Neutrophil (primary cell): ENCODE data around the gene CFB.

ENCODE experiments used
- H3K27ac ChIP-seq: fragments of 200-600 bp; sonication (generic); 2 replicates; pipeline ENCODE4 v1.5.1; 2016; ENCODE audit warnings: mild to moderate bottlenecking, moderate library complexity
- H3K27me3 ChIP-seq: fragments of 200-600 bp; sonication (generic); 2 replicates; pipeline ENCODE4 v1.6.0; 2016; ENCODE audit warnings: mild to moderate bottlenecking
- H3K36me3 ChIP-seq: fragments of 200-600 bp; sonication (generic); 2 replicates; pipeline ENCODE4 v1.5.1; 2017
- H3K4me1 ChIP-seq, 2 experiments: fragments of 200-600 bp in 1 of 2; sonication (generic) in 1 of 2; 1 replicate in 1 of 2; 2 replicates in 1 of 2; pipeline versions ENCODE4 v1.5.1 to v1.6.1; 2013 to 2016; ENCODE audit warnings: low read depth in 1 of 2, low read length in 1 of 2, mild to moderate bottlenecking in 1 of 2, moderate library complexity in 1 of 2; ENCODE audit not compliant: control insufficient read depth in 1 of 2, insufficient read depth in 1 of 2
- H3K4me3 ChIP-seq, 2 experiments: fragments of 200-600 bp in 1 of 2; sonication (generic) in 1 of 2; 1 replicate in 1 of 2; 2 replicates in 1 of 2; pipeline ENCODE4 v1.5.1; 2013 to 2016; ENCODE audit warnings: low read depth in 1 of 2, low read length in 1 of 2, mild to moderate bottlenecking in 1 of 2, moderate library complexity in 1 of 2
- H3K9me3 ChIP-seq: fragments of 200-600 bp; sonication (generic); 2 replicates; pipeline ENCODE4 v1.5.1; 2016
- TF ChIP-seq, protein P1 (sequence below): fragments of 200-600 bp; sonication (generic); IDR thresholded peaks from 2 replicates; pipeline ENCODE4 v1.5.1; 2016; ENCODE audit warnings: antibody characterized with exemption

The CFB gene

DNA sequence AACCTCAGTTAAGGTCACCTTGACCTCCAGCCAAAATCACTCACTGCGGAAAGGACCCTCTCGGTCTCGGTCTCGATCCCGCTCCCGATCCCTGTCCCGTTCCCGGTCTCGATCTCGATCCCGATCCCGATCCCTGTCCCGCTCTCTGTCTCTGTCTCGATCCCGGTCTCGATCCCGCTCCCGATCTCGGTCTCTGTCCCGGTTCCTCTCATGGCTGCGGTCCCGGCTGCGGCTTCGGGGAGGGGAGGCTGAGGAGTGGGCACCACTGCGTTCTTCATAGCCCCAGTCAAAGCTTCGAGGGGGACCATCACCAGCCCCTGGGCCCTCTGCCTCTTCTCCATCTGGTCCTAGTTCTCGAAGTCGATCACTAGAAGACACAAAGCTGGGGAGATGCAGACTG, 8.6 kb downstream of the CFB start:
- peaks cover 13 to 14% of the 10 kb centered on the region in 2 experiments for H3K4me1 ChIP-seq
- TF ChIP-seq, protein P1, sequence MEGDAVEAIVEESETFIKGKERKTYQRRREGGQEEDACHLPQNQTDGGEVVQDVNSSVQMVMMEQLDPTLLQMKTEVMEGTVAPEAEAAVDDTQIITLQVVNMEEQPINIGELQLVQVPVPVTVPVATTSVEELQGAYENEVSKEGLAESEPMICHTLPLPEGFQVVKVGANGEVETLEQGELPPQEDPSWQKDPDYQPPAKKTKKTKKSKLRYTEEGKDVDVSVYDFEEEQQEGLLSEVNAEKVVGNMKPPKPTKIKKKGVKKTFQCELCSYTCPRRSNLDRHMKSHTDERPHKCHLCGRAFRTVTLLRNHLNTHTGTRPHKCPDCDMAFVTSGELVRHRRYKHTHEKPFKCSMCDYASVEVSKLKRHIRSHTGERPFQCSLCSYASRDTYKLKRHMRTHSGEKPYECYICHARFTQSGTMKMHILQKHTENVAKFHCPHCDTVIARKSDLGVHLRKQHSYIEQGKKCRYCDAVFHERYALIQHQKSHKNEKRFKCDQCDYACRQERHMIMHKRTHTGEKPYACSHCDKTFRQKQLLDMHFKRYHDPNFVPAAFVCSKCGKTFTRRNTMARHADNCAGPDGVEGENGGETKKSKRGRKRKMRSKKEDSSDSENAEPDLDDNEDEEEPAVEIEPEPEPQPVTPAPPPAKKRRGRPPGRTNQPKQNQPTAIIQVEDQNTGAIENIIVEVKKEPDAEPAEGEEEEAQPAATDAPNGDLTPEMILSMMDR, result no peak
- no peaks in the 10 kb centered on the region for H3K27me3 ChIP-seq
- H3K9me3 ChIP-seq, result no peaks in the 10 kb centered on the region
- no peak overlapping the region for H3K4me3 ChIP-seq
- H3K36me3 ChIP-seq, result peaks cover 63% of the 10 kb centered on the region
- no peak overlapping the region for H3K27ac ChIP-seq

DNA sequence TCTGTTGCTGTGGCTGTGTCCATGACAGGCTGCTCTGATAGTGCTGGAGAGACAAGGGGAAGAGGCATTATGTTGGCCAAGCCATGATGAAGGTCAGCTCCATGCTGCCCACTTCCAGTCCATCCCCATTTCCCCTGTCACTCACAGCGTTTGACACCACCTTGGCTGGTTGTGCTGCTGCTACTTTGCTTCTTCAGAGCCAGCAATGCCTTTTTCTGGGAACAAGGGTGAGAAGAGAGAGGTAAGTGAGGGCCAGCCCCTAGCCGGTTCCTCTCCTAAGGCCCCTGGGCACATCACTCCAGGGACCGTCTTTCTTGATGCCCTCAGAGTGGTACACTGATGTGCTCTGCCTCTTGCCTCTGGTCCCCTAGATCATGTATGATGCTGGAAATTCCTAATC, 10.9 kb downstream of the CFB start:
- TF ChIP-seq, protein P1, result no peak
- Histone ChIP-seq H3K9me3 (no peaks in the 10 kb centered on the region), H3K36me3 (peaks cover 71% of the 10 kb centered on the region), H3K27ac (no peak overlapping the region), H3K27me3 (no peaks in the 10 kb centered on the region), H3K4me3 (no peak overlapping the region), H3K4me1 (peaks cover 17 to 18% of the 10 kb centered on the region in 2 experiments)

- Histone ChIP-seq H3K27ac (peak overlapping the region; percentile 90), H3K4me3 (peak overlapping the region; percentile 87 to 88), H3K4me1 (peaks cover 17 to 18% of the 10 kb centered on the region in 2 experiments), H3K27me3 (no peaks in the 10 kb centered on the region), H3K9me3 (no peaks in the 10 kb centered on the region), H3K36me3 (peaks cover 71% of the 10 kb centered on the region)
- TF ChIP-seq, protein P1, result no peak
Measured at GRCh38 chr6:31958412-31958740, 12.5 kb downstream of the CFB start.

DNA sequence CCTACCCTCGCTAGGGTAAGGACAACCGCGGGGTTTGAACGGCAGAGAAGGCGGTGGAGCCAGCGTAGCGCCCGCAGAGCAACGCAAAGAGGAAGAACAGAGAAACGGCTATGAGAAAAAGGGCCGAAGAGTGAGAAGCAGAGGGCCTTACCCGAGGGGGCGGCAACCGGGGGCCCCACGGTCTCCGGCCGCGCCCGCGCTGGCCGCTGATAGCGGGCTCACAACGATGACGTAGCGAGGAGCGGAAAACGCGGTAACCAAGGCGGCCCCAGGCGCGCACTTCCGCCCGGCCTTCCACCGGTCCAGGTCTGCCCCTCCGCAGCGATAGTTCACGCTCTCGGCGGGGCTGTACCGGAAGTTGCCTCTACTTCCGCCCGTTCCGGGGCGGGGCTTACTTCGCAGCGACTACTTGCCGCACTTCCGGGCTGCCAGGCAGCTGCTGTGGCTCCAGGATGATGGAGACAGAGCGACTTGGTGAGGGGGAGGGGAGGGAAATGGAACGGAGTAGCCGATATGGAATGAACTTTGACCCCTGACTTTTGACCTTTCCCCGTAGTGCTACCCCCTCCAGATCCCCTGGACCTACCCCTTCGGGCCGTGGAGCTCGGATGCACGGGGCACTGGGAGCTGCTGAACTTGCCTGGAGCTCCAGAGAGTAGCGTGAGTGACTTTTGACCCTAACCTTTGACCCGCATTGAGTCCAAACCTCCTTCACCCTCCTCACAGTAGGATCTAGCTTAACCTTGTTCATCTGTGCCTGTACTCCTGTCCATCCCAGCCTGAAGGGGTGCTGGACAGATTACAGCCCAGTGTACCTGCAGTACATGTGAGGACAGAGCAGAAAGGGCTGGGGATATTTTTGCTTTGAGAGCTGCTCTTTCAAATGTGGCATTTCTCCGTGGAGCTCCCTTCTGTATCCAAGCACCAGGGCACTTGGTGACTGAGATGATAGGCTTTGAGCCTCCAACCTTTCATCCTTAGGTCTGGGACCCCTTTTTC, 13.1 kb downstream of the CFB start, which contains the start of the genes NELFE and SKIC2:
NELFE (minus strand) TSS at position 231 of the 999 bp plus-strand sequence. CDS start 525 bp downstream, outside the sequence.
SKIC2 (plus strand) TSS at position 435 of the 999 bp plus-strand sequence; CDS start at position 453, 18 bp downstream.
- TF ChIP-seq, protein P1, result peak; percentile 16
- Histone ChIP-seq H3K36me3 (peaks cover 71% of the 10 kb centered on the region), H3K27me3 (no peaks in the 10 kb centered on the region), H3K9me3 (no peaks in the 10 kb centered on the region), H3K4me3 (peak within 1 kb of the TSS; percentile 87 to 88), H3K27ac (peak within 1 kb of the TSS; percentile 90), H3K4me1 (peaks cover 17 to 18% of the 10 kb centered on the region in 2 experiments)

DNA sequence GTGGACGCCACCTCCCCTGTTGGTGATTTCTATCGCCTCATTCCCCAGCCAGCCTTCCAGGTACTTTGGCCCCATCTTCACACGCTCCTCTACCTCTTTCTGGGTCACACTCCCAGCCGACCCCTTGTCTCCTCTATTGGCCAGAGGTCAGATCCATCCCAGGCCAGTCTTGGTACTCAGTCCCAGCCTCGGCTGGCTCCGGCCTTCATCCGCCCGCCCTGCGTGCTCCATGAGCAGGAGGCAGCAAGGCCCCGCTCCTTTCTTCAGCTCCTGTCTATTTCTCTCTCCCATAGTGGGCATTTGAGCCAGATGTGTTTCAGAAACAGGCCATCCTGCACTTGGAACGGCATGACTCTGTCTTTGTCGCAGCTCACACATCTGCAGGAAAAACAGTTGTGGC, 15.7 kb downstream of the CFB start:
- H3K4me1 ChIP-seq, result peaks cover 17 to 18% of the 10 kb centered on the region in 2 experiments
- H3K27ac ChIP-seq, result no peak overlapping the region
- TF ChIP-seq, protein P1, result no peak
- H3K36me3 ChIP-seq, result peaks cover 73% of the 10 kb centered on the region
- no peaks in the 10 kb centered on the region for H3K27me3 ChIP-seq
- no peaks in the 10 kb centered on the region for H3K9me3 ChIP-seq
- no peak overlapping the region for H3K4me3 ChIP-seq
